Psoas muscle (tissue), 8 donors: ENCODE data around the gene USP40. TPM values are rescaled to one million over a fixed set of nuclear protein-coding genes. Genes with fewer than 3 reads are reported as not detected.
"Not testable (repeated sequence)": the region's sequence is repeated elsewhere in the genome, so short reads cannot be mapped to it uniquely, and the experiment has no call there.

ENCODE experiments used
- ATAC-seq, 4 donors: fragments of 200-7000 bp; cut with Tn5 transposase; one replicate each; pipeline ENCODE4 v1.9.1; 2020; ENCODE audit warnings: moderate library complexity in 3 of 4, mild to moderate bottlenecking in 2 of 4
- DNase-seq, 2 donors: peaks; one replicate each; pipeline ENCODE4 v3.0.0-alpha.2; 2020
- H3K27ac ChIP-seq: fragments of 200-600 bp; one replicate; pipeline ENCODE4 v1.8.0; 2022
- H3K27me3 ChIP-seq, 3 donors: fragments of 200-600 bp in 1 of 3; one replicate each; pipeline versions ENCODE4 v1.6.1 to v1.8.0; 2013 to 2022; ENCODE audit warnings: low read length in 2 of 3, mild to moderate bottlenecking in 2 of 3, moderate library complexity in 1 of 3; ENCODE audit not compliant: insufficient read depth in 3 of 3
- H3K36me3 ChIP-seq, 2 donors: fragments of 200-600 bp in 1 of 2; one replicate each; pipeline versions ENCODE4 v1.6.1 to v1.8.0; 2013 to 2022; ENCODE audit warnings: low read depth in 1 of 2, mild to moderate bottlenecking in 1 of 2, moderate library complexity in 1 of 2; ENCODE audit not compliant: insufficient read depth in 1 of 2
- H3K4me1 ChIP-seq: fragments of 200-600 bp; one replicate; pipeline ENCODE4 v1.8.0; 2022
- H3K4me3 ChIP-seq: fragments of 200-600 bp; one replicate; pipeline ENCODE4 v1.8.0; 2022; ENCODE audit warnings: mild to moderate bottlenecking
- H3K9me3 ChIP-seq: fragments of 200-600 bp; one replicate; pipeline ENCODE4 v1.8.0; 2022
- WGBS, 3 donors: extraction: QIAGEN DNeasy Blood & Tissue Kit; methylation state at CpG; one replicate each; pipeline versions ENCODE4 v1.1.6 to v1.1.7; 2013; 5-methylcytosine and 5-hydroxymethylcytosine counted together
- intact Hi-C, 2 donors: fragments of 100-400 bp; cut with DNase I; formaldehyde crosslinking; loops; one replicate each; pipeline versions ENCODE4 v1.11.0 to v1.14.2; 2022
- polyA plus RNA-seq, 3 donors: library from polyadenylated mRNA; stranded (reverse); fragments of 200-250 nt; gene quantifications; one replicate each; pipeline ENCODE4 v1.2.3, GENCODE V29; 2013
- total RNA-seq, 4 donors: library from RNA; stranded (reverse); fragmentation: NEBNext Ultra II Directional in 2 of 4; extraction: Animal tissue kit (Norgen Biotek cat#: 25700) in 2 of 4; gene quantifications; one replicate each; pipeline versions ENCODE4 v1.2.1 to v1.2.4, GENCODE V29; 2021 to 2023
- TF ChIP-seq, protein P1 (sequence below): fragments of 200-600 bp; IDR thresholded peaks from one replicate; pipeline ENCODE4 v1.8.0; 2022; ENCODE audit warnings: antibody characterized with exemption
- donor health status: healthy with polysubstance abuse.
- donor health status: DM: no; HTN: no; CAD: no; lungs with moderate emphysema.
- donor health status: Bipolar disorder and iron deficiency.
- donor health status: healthy.
- donor health status: DM: yes; HTN: yes; CAD: no.
- donor health status: DM: no; HTN: no; CAD: no.
- donor health status: DM: no; HTN: no; CAD: no.
- donor health status: DM: yes; HTN: yes; CAD: no.

USP40 gene
- total and polyA plus RNA-seq, 7 donors: 9.1 to 23.3 (median 19.4) TPM

DNA sequence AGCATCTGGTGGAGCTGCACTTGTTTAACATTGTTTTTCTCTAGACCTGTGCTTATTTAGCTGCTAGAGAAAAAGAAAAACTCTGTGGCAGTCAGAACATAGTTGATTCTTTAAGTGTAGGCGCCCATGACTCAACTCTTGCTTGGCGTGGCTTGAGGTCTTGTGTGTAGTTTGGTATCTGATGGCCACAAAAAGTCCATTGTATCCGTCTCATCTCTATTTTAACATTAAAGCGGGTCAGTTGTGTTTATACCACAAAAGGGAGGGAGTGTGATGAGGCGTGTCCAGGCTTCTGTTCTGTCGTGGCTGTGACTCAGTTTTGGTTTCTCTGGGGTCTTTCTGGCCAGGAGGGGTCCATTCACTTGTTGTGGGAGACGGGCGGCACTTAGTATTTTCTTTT lies 26.6 kb upstream of the USP40 start:
- Histone ChIP-seq H3K4me1 (no peaks in the 10 kb centered on the region), H3K4me3 (no peak overlapping the region), H3K9me3 (no peaks in the 10 kb centered on the region), H3K36me3 (no peaks in the 10 kb centered on the region), H3K27ac (no peak overlapping the region), H3K27me3 (no peaks in the 10 kb centered on the region)
- TF ChIP-seq, protein P1, sequence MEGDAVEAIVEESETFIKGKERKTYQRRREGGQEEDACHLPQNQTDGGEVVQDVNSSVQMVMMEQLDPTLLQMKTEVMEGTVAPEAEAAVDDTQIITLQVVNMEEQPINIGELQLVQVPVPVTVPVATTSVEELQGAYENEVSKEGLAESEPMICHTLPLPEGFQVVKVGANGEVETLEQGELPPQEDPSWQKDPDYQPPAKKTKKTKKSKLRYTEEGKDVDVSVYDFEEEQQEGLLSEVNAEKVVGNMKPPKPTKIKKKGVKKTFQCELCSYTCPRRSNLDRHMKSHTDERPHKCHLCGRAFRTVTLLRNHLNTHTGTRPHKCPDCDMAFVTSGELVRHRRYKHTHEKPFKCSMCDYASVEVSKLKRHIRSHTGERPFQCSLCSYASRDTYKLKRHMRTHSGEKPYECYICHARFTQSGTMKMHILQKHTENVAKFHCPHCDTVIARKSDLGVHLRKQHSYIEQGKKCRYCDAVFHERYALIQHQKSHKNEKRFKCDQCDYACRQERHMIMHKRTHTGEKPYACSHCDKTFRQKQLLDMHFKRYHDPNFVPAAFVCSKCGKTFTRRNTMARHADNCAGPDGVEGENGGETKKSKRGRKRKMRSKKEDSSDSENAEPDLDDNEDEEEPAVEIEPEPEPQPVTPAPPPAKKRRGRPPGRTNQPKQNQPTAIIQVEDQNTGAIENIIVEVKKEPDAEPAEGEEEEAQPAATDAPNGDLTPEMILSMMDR: no peak
- ATAC-seq (no peak), DNase-seq (no peak)
- intact Hi-C loops: no loop called here
- WGBS, 3 donors: 80 to 84% (median 82%) methylated on average over 8 of the region's 8 CpGs

DNA sequence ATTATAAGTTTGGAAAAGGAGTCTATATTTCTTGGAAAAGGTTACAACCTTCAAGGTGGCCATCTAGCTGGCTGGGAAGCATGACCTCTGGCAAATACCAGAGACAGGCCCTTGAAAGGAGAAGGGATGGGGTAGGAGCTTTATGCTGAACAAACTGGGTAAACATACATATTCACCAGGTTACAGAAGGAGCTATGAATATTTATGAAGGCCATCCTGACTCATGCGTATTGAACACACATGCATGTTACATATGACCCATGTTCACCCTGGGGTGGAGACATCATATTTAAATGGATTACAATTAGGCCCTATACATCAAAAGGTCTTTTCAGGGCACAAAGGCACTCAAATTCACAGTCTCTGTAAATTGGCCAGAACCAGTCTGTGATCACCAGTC lies 26.1 kb upstream of the USP40 start:
- 90 to 100% (median 95%) methylated on average over 1 of the region's 1 CpG for WGBS, 3 donors
- H3K27ac ChIP-seq, H3K9me3 ChIP-seq, H3K36me3 ChIP-seq, ATAC-seq, H3K27me3 ChIP-seq, H3K4me3 ChIP-seq, intact Hi-C loops, DNase-seq, H3K4me1 ChIP-seq: not testable (repeated sequence)

DNA sequence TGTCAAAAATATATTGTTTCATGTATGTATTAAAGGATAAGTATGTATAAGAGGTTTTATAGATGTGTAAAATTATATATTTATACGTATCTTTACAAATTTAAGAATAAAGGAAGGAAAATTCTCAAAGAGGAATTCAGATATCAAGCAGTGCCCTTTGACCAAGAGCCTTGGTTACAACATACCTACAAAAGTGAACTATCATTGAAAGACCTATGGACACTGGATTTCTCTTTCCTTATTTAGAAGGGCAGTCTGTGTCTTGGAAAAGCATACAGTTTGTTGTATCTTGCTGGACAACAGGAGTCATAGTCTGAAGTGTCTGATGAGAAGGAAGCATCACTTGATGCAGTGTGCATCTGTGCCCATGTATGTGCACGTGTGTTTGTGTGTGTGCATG lies 21.8 kb upstream of the USP40 start:
- 90 to 94% (median 90%) methylated on average over 2 of the region's 2 CpGs for WGBS, 3 donors
- no peak for ATAC-seq
- intact Hi-C loops: no loop called here
- Histone ChIP-seq H3K4me1 (no peaks in the 10 kb centered on the region), H3K27me3 (peaks cover 0 to 2% (median 0%) of the 10 kb centered on the region in 3 donors), H3K27ac (no peak overlapping the region), H3K36me3 (no peaks in the 10 kb centered on the region), H3K4me3 (no peak overlapping the region), H3K9me3 (no peaks in the 10 kb centered on the region)
- TF ChIP-seq, protein P1: no peak
- no peak for DNase-seq

DNA sequence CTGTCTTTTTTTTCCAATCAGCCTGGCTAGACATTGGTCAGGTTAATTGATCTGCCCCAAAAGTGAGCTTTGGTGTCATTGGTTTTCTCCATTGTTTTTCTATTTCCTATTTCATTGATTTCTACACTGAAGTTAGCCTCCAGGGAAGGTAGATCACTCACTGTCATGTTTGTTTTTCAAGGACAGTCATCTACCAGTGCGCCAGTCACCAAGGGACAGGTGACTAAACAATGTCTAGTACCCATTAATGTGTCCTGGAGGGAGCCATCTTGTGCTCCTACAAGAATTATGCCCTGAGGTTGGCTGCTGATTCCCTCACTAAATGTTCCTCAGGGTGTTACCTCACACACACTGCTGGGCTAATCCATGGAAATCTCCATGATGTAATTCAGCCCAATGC lies 17.6 kb upstream of the USP40 start:
- intact Hi-C loops: no loop called here

DNA sequence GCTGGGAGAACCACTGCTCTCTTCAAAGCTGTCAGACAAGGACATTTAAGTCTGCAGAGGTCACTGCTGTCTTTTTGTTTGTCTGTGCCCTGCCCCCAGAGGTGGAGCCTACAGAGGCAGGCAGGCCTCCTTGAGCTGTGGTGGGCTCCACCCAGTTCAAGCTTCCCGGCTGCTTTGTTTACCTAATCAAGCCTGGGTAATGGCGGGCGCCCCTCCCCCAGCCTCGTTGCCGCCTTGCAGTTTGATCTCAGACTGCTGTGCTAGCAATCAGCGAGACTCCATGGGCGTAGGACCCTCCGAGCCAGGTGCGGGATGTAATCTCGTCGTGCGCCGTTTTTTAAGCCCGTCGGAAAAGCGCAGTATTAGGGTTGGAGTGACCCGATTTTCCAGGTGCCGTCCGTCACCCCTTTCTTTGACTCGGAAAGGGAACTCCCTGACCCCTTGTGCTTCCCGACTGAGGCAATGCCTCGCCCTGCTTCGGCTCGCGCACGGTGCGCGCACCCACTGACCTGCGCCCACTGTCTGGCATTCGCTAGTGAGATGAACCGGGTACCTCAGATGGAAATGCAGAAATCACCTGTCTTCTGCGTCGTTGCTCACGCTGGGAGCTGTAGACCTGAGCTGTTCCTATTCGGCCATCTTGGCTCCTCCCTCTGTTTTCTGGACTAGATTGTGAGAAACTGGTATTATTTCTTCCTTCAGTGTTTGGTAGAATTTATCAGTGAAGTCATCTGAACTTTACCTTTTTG lies 16.8 kb upstream of the USP40 start:
- not testable (repeated sequence) for H3K27me3 ChIP-seq

More for the DNA sequence above, 17.6 kb upstream of the USP40 start:
- WGBS, 3 donors: 95 to 96% (median 96%) methylated on average over 1 of the region's 1 CpG
- Histone ChIP-seq H3K27ac (no peak overlapping the region), H3K9me3 (no peaks in the 10 kb centered on the region), H3K4me3 (no peak overlapping the region), H3K4me1 (no peaks in the 10 kb centered on the region), H3K36me3 (no peaks in the 10 kb centered on the region), H3K27me3 (peaks cover 0 to 2% (median 0%) of the 10 kb centered on the region in 3 donors)
- no peak for DNase-seq
- ATAC-seq: no peak
- TF ChIP-seq, protein P1: no peak

DNA sequence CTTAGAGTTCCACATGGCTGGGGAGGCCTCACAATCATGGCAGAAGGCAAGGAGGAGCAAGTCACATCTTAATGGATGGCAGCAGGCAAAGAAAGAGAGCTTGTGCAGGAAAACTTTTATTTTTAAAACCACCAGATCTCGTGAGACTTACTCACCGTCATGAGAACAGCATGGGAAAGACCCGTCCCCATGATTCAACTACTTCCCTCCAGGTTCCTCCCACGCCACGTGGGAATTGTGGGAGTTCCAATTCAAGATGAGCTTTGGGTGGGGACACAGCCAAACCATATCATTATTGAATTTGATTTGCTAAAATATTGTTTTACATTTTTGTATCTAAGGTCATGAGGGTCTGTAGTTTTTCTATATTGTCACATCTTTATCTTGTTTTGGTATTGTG lies 10.8 kb upstream of the USP40 start:
- H3K27me3 ChIP-seq, H3K4me3 ChIP-seq, ATAC-seq, H3K27ac ChIP-seq, H3K4me1 ChIP-seq, H3K36me3 ChIP-seq, H3K9me3 ChIP-seq, DNase-seq, intact Hi-C loops: not testable (repeated sequence)
- 54 to 67% (median 63%) methylated on average over 5 of the region's 5 CpGs for WGBS, 3 donors

More for the DNA sequence above, 16.8 kb upstream of the USP40 start:
- WGBS, 3 donors: 77 to 87% (median 77%) methylated on average over 28 to 35 of the region's 35 CpGs
- H3K9me3 ChIP-seq, H3K4me1 ChIP-seq, intact Hi-C loops, H3K4me3 ChIP-seq, ATAC-seq, H3K27ac ChIP-seq, DNase-seq, H3K36me3 ChIP-seq: not testable (repeated sequence)
